ENCODE results near the gene SARNP. TPM values are rescaled to one million over a fixed set of nuclear protein-coding genes. Genes with fewer than 3 reads are reported as not detected.
"Not testable (repeated sequence)": the region's sequence is repeated elsewhere in the genome, so short reads cannot be mapped to it uniquely, and the experiment has no call there.

Gene SARNP
- total and polyA plus RNA-seq, 10 of the 15 experiments (the other 5 are each of a cell fraction or from before 2014, with no cell fraction given): 77.6 to 445 (median 188) TPM

GRCh38 chr12:55758575-55758974 lies 58.9 kb downstream of the SARNP start:
- in situ Hi-C loops (cut with MboI); DNase-seq (ENCODE audit: low read depth, low spot score); ATAC-seq; H3K27ac ChIP-seq (ENCODE audit: control insufficient read depth, insufficient read depth); H3K9ac ChIP-seq (ENCODE audit: control insufficient read depth, insufficient read depth, low read length); H3K4me3 ChIP-seq; FAIRE-seq; H3K79me2 ChIP-seq (ENCODE audit: control insufficient read depth, insufficient read depth, low read length); H3K4me1 ChIP-seq (ENCODE audit: control insufficient read depth, insufficient read depth, low read length); BruUV-seq (replicated peaks); H3K4me2 ChIP-seq (ENCODE audit: control insufficient read depth, insufficient read depth); H4K20me1 ChIP-seq (ENCODE audit: control insufficient read depth, insufficient read depth); RAD21 ChIA-PET (ENCODE audit: unreplicated experiment); H3K27me3 ChIP-seq (replicated peaks in 1 of 2; ENCODE audit: control insufficient read depth in 2 of 2, insufficient read depth in 2 of 2, low read length in 1 of 2); H2AFZ ChIP-seq (ENCODE audit: control insufficient read depth, low read depth, low read length); intact Hi-C loops (cut with micrococcal nuclease; ENCODE audit: unreplicated experiment); H3K9me3 ChIP-seq (replicated peaks; ENCODE audit: control insufficient read depth, insufficient read depth, low read length): not testable (repeated sequence)
- peaks cover 14 to 35% of the 10 kb centered on the region in 2 experiments for H3K36me3 ChIP-seq (ENCODE audit: control insufficient read depth in 2 of 2, insufficient read depth in 2 of 2, low read length in 1 of 2)
- ChIA-PET SMC1A (ENCODE audit: uncharacterized antibody, unreplicated experiment) (interaction anchor here (1.0 to 3.6 kb wide), 2 partner anchors 11 to 14 kb away, joined by 4 to 21 read pairs; no protein-coding TSS in a partner anchor), POLR2A (interaction anchor here (0.5 kb wide), 1 partner anchor 404 kb away, joined by 3 read pairs; no protein-coding TSS in a partner anchor), CTCF (interaction anchor here (0.7 to 2.7 kb wide), 4 partner anchors 11 to 42 kb away, joined by 3 to 12 read pairs (median 6); no protein-coding TSS in a partner anchor)
- 100% methylated on average over 4 of the region's 4 CpGs for WGBS (ENCODE audit: insufficient coverage, insufficient replicate concordance, low lambda C conversion rate, missing lambda C conversion rate)

GRCh38 chr12:55757701-55758100 lies 59.8 kb downstream of the SARNP start:
- no peaks in the 10 kb centered on the region; the same call in 2 of the 3 replicates for H3K9me3 ChIP-seq (replicated peaks; ENCODE audit: control insufficient read depth, insufficient read depth, low read length)
- no peak overlapping the region for H3K27ac ChIP-seq (ENCODE audit: control insufficient read depth, insufficient read depth)
- TF ChIP-seq CEBPB (IDR thresholded peaks at IDR 0.05; ENCODE audit: borderline replicate concordance in 1 of 2, low read depth in 2 of 2, low read length in 2 of 2) (no peak), ATF3 (IDR thresholded peaks at IDR 0.05; ENCODE audit: borderline replicate concordance, extremely low read depth, low read depth, low read length) (no peak), HSF1 (IDR thresholded peaks at IDR 0.05; ENCODE audit: low read depth, low read length) (no peak), NFYB (IDR thresholded peaks at IDR 0.05; ENCODE audit: insufficient read depth, low read depth, low read length) (no peak), NFYA (IDR thresholded peaks at IDR 0.05; ENCODE audit: borderline replicate concordance, low read depth, low read length) (no peak), EGR1 (IDR thresholded peaks at IDR 0.05; ENCODE audit: borderline replicate concordance in 1 of 2, low read depth in 2 of 2, low read length in 2 of 2) (no peak)
- no peak overlapping the region for H3K4me3 ChIP-seq
- ChIA-PET SMC1A (ENCODE audit: uncharacterized antibody, unreplicated experiment) (interaction anchor here (1.0 to 3.6 kb wide), 3 partner anchors 11 to 20 kb away, joined by 4 to 21 read pairs (median 5); no protein-coding TSS in a partner anchor), POLR2A (no interaction called here), CTCF (interaction anchor here (1.4 to 2.7 kb wide), 5 partner anchors 10 to 183 kb away, joined by 3 to 12 read pairs (median 4); no protein-coding TSS in a partner anchor), RAD21 (ENCODE audit: unreplicated experiment) (no interaction called here)
- in situ Hi-C loops (cut with MboI): no loop called here
- H3K4me2 ChIP-seq (ENCODE audit: control insufficient read depth, insufficient read depth): no peak overlapping the region
- FAIRE-seq: no peak
- no peak overlapping the region for H2AFZ ChIP-seq (ENCODE audit: control insufficient read depth, low read depth, low read length)
- peaks cover 15 to 40% of the 10 kb centered on the region in 2 experiments for H3K36me3 ChIP-seq (ENCODE audit: control insufficient read depth in 2 of 2, insufficient read depth in 2 of 2, low read length in 1 of 2)
- H3K4me1 ChIP-seq (ENCODE audit: control insufficient read depth, insufficient read depth, low read length): no peaks in the 10 kb centered on the region
- H3K27me3 ChIP-seq (replicated peaks in 1 of 2; ENCODE audit: control insufficient read depth in 2 of 2, insufficient read depth in 2 of 2, low read length in 1 of 2): no peaks in the 10 kb centered on the region
- no TSS peak for BruUV-seq (replicated peaks)
- H4K20me1 ChIP-seq (ENCODE audit: control insufficient read depth, insufficient read depth): no peaks in the 10 kb centered on the region
- DNase-seq (ENCODE audit: low read depth, low spot score): no peak
- intact Hi-C loops (cut with micrococcal nuclease; ENCODE audit: unreplicated experiment): no loop called here
- no peaks in the 10 kb centered on the region for H3K79me2 ChIP-seq (ENCODE audit: control insufficient read depth, insufficient read depth, low read length)
- no peak overlapping the region for H3K9ac ChIP-seq (ENCODE audit: control insufficient read depth, insufficient read depth, low read length)
- WGBS (ENCODE audit: insufficient coverage, insufficient replicate concordance, low lambda C conversion rate, missing lambda C conversion rate): 77% methylated on average over 2 of the region's 2 CpGs
- no peak for ATAC-seq

Data from GM12878 (cell line).